Activated CD4-positive, alpha-beta T cell treated with anti-CD3 and anti-CD28 coated beads for 24 hours (primary cell): ENCODE measurements around the gene BIRC2.

ENCODE experiments used
- DNase-seq, 2 donors: peaks; one replicate each; pipeline ENCODE4 v3.0.0-alpha.2; 2020; ENCODE audit warnings: low read depth in 2 of 2

The BIRC2 gene

DNA sequence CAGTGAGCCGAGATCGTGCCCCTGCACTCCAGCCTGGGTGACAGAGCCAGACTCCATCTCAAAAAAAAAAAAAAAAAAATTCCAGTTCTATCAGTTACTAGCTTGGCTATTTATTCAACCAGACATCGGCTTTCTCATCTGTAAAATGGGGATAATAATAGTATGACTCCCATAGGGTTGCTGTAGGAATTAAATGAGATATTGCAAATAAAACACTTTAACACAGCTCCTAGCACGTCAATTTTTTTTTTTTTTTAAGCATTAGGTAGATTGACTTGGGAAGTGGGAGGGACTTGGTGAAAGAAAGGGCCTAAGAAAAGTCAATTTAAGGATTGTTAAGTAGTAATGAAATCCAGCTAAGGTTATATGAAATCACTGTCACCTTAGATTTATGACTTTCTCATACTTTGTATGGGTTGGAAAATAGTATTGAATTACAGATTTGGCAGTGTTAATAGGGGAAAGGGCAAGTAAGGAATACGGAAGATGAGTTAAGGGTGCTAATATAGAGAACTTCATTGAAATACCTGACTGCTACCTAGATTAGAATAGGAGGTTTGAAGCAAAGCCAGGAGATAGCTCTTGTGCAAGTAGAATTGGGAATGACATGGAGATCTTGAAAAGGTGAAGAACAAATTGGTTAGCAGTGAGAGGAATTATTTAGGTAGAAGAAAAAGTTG, 28.8 kb downstream of the BIRC2 start:
- DNase-seq = no peak

DNA sequence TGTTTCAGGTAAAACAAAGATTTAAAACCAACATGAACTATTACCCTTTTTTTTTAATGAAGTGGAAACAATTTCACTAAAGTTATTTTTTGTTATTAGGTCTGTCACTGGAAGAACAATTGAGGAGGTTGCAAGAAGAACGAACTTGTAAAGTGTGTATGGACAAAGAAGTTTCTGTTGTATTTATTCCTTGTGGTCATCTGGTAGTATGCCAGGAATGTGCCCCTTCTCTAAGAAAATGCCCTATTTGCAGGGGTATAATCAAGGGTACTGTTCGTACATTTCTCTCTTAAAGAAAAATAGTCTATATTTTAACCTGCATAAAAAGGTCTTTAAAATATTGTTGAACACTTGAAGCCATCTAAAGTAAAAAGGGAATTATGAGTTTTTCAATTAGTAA, 30.9 kb downstream of the BIRC2 start:
- DNase-seq = no peak

DNA sequence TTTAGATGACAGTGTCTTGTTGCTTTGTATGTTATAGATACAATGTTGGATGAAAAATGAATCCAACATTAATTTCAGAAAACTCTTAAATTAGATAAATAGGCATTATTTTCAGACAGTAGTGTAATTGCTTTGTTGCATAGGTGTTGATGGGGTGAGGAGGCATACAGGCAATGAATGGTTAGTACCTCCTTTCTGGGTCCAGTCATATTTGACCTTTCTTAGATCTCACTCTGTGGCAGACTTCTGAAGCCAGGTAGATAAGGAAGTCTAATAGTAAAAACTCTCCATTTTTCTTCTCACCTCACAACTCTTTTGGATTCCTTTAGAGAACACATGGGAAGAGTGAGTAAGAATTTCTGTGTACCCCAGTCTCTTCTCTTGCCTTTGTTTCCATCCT, 31.8 kb downstream of the BIRC2 start:
- no peak for DNase-seq

DNA sequence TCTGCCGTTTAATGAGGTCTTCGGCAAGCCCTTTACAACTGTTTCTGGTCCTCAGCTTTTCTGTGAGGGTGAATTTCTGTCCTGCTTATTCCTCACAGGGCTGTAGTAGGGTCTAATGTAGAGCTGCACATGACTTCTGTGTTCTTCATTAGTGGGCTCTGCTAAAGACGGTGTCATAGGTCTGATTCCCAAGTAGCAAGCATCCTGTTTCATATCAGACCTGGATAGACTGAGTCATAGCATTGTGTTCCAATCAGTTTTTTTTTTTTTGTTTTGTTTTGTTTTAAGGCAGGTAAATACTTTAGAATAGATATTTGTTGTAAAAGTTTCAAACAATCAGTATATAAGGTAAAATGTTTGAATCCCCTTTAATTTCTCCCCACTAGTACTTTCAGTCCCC, 35.4 kb downstream of the BIRC2 start:
- no peak for DNase-seq

DNA sequence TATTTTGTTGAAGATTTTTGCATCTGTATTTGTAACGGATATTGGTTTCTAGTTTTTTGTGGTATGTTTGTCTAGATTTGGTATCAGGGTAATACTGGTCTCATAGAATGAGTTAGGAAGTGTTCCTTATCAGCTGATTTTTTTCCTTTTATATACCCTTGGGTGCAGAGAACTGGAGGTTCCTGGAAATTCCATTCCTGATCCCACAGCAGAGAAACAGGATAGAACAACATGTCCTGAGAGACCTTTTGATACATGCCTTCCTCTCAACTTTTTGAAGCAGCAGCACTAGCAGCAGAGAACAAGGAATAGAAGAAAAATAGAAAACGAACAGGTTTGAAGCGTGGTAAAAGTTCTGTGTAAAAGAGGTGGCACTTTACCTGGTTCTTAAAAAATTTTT, 36.8 kb downstream of the BIRC2 start:
- DNase-seq = no peak

DNA sequence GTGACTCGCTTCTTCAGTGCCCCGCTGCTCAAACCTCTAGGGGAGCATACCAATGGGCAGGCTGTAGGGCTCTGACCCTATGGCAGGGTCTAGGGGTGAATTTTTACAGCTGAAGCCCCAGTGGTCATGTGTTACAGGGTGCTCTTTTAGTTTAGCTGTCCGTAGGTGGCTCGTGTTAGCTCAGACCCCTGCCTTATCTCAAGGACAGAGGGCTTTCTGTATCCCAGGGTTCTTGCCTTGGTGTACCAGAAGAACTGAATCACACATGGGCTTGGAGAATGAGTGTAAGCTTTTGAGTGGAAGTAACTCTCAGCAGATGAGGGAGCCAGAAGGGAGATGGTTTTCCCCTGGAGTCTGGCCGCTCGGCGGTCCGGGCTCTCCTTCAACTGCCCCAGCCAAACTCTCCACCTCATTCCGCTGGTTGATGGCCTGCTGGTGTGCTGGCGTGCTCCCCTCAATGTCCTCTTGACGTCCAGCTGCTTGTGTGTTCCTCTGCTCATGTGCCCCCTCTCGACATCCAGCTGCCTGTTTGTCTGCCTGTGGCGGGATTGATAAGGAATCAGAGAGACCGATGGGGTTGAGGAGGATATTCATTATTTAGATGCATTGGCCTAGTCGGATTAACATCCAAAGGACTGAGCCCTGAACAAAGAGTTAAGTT, 37.5 kb downstream of the BIRC2 start:
- DNase-seq = no peak

DNA sequence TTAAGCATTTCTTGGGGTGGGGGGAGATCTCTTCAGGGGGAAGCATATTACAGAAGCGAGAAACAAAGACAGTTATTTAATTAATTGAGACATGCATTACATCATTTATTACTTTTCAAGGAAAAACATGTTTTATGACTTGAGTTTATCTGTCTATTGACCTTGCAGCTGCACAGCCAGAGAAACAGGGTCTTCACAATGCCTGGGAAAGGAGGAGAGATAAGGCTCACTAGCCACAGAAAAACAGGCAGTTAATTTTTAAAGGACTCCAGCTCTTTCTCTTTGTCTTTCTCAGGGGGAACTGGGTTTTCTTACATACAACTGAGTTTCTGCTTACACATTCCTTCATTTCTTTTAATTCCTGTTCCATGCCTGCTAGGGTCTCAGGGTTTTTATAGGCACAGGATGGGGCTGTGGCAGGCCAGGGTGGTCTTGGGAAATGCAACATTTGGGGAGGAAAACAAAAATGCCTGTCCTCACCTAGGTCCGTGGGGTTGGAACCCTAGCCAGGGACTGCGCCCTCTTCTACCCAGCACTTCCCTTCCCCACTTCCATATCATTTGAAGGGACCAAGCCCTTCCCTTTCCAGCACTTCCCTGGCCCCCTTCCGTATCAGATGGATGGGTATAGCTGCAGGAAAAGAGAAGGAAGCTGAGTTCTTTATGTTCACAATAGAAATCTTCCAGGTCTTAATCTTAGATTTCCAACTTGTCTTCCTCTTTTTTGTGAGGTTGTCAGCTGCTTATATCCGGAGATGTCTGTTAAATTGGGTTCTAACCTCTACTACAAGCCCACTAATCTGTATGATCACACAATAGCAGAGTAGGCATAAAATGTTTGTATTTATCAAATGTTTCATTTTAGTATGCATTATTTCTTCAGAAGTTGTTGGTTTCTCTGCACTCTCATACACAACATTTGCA, 38.3 kb downstream of the BIRC2 start:
- no peak for DNase-seq

DNA sequence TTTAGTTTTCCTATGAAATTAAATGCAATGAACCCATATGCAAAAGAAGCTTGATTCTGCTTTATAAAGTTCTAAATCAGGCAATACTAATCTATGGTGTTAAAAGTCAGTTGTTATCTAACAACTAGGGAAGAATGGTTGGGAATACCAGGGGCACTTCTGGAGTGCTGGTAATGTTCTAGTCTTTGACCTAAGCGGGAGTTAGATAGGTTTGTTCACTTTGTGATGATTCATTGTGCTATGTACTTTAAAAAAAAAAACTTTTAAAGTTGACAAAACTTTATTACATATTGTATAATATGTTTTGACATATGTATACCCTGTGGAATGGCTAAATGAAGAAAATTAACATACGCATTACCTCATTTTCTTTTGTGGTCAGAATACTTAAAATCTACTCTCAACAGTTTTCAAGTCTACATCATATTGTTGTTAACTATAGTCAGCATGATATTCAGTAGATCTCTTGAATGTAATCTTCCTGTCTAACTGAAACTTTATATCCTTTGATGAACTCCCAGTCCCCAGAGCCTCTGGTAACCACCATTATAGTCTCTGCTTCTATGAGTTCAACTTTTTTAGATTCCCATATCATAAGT, 39.2 kb downstream of the BIRC2 start:
- no peak for DNase-seq

DNA sequence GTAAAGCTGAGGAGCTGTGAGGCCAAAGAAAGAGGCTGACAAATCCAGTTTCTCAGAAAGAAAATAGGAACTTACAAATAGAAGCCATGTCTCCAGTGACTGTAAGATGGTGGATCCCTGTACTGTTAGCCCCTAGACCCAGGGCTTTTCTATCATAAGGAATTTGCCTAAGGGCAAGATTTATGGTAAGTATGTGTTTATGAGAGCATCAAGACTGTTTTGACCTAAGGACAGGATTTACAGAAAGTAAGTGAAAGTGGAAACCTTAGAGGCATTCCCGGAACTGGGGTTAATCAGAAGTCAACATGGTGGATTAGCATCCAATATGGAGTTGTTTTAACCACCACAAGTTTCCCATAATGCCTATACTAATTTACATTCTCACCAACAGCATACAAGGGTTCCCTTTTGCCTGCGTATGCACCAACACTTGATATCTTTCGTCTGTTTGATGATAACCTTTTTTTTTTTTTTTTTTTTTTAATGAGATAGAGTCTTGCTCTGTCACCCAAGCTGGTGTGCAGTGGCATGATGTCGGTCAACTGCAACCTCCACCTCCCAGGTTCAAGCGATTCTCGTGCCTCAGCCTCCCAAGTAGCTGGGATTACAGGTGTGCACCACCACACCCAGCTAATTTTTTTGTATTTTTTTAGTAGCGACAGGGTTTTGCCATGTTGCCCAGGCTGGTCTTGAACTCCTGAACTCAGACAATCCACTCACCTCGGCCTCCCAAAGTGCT, 40.2 kb downstream of the BIRC2 start:
- no peak for DNase-seq

DNA sequence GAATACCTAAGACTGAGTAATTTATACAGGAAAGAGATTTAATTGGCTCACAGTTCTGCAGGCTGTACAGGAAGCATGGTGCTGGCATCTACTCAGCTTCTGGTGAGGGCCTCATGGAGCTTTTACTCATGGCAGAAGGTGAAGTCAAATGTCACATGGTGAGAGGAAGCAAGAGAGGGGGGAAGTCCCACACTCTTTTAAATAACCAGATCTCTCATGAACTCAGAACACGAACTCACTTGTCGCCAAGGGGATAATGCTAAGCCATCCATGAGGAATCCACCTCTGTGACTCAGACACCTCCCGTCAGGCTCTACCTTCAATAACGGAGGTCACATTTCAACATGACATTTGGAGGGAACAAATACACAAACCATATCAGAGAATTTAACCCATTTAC, 42.2 kb downstream of the BIRC2 start:
- no peak for DNase-seq

DNA sequence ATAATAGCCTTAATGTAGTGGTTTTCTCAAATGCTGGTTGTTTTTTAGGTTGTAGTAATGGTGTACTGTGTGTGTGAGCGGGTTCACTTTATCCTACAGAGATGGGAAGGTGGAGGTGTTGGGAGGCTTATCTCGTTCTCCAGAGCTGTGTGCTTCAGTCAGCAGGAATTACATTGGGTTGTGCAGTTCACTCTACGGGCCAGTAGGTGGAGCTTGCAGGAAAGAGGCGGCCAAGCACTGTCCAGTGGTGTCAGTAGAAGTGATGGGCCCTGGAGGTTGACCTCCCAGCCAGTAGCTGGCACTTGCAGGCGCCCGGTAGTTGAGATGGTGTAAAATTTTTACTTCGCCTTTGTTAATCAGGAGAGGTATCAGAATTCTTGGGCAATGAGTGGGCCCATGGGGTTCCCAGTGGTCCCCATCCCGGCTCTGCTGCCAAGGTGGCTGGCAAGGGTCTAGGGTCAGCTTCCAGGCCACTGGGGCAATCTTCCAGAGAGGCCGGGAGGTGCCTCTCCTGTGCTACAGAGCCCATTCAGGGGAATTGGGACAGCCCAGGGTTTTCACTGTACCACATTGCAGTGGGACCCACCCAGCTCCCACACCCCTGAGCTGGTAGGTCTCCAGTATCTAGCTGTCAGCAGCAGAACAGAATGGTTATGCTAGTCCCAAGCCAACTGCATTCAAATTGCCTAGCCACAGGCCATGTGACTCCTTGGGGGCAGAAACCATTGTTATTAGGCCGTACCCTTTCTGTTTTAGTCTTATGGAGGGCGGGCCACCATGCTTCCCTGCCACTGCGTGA, 43.9 kb downstream of the BIRC2 start:
- peak; percentile 19 to 34 for DNase-seq

DNA sequence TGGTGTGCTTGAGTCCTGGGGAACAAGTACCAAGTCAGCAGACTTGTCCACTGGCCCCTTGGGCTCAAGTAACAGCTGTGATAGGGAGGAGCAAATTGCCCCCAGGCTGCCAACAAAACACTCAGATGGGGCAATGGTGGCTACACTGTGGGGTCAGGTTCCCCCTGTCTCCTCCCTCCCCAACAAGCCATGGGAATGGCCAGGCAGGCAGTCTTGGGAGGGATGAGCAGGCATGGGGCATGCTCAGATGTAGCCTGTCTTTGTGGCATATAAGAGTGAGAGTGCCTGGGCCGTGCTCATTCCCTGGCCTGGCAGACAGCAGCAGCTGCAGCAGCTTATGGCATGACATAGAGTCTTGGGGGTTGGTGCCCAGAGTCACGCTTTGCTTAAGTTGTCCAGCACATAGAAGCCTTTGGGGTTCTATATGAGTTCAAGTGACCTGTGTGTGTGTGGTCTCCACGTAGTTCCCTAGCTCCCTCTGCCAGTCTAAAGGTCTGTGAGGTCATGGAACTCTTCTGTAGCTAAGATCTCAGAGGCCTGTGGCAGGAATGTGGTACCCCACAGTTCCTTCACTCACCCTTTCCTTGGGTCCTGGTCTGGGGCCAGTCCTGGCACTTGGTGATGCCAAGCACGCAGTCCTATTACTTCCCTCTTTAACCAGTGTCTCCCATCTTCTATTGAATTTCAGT, 44.7 kb downstream of the BIRC2 start:
- DNase-seq = no peak

DNA sequence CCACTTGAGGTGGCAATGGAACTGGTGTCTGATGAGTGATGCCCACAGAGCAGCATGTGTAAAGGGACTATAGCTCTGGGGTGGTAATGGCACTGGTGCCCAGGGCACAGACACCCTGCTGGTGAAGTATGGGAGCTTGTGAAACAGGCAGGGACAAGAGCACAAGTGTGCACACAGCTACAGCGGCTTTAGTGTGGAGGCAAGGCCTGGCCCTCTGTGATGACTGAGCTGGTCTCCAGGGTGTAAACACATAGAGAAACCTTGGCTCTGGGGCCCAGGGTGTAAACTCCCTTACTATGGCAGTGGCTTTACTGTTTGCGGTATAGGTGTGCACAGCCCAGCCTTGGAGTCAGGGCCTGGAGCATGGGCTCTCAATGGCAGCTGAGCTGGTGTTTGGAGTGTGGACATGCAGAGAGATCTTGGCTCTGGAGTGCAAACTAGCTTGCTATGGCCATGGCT, 46.3 kb downstream of the BIRC2 start:
- DNase-seq = no peak

DNA sequence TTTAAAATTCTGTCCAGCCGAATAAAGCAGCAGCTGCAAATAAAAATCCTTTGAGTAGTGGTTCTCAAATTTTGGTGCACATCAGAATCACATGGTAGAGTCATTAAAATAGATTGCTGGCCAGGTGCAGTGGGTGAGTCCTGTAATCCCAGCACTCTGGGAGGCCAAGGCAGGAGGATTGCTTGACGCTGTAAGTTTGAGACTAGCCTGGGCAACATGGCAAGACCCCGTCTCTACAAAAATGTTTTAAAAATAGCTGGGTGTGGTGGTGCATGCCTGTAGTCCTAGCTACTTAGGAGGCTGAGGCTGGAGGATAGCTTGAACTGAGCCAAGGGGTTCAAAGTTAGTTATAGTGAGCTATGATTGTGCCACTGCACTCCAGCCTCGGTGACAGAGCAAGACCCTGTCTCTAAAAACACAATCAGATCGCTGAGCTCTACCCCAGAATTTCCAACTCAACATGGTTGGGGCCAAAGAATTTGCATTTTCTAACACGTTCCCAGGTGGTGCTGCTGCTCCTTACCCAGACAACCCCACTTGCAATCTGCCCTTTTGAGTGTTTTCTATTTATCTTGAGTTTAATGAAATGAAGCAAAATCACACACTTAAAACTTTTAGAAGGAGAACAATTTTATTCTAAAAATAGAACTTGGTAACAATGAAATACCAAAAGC, 48.8 kb downstream of the BIRC2 start:
- no peak for DNase-seq

DNA sequence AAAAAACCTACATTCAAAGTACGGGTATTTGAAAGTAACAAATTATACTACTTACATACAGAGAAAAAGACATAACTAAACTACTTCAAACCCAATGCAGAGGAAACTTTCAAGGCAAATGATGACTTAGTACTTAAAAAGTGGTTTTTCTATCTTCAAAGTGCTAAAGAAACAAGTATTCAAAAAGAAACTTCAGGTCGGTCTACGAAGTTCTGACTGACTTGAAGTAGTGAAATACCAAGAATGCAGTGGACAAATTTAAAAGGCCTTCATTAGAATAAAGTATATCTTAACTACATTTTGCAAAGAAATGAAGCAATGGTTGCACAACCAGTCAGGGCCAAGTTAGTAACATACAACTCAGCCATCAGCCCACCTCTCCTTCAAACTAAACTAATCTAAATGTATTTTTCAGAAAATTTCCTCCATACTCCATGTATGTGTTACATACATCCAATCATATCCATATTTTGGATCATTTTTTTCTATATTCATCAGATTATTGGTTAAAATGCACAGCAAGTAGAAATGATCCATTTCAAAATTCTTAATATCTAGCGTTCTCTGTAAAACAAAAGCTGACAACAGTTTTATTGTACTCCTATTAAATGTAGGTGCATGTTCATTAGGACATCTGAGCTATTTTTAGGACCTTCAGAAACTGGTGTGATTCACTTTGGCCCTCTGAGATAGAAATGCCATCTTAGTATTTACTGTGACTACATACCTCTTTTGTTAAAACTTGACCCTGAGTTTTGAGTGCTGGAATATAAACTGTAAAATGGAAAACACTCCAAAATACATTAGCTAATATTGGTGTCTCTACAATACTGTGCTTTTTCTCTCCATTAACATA, 49.9 kb downstream of the BIRC2 start:
- no peak for DNase-seq

DNA sequence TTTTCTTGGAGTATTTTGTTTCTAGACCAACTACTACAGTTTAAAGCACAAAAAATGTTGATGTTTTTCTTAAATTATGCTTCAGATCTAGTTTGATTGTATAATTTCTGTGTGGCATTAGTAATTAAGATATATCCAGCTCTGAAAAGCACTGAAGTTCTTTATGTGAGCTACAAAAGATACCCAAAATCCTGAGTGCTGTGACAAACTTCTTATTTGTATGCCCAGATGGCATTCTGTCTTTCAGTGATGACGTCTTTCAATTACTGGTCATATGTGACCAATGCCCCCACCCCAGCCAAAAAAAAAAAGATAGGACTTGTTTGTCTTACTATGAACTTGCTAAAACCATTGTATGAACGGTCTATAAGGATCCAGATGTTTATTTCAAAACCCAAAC, 51.3 kb downstream of the BIRC2 start:
- no peak for DNase-seq

DNA sequence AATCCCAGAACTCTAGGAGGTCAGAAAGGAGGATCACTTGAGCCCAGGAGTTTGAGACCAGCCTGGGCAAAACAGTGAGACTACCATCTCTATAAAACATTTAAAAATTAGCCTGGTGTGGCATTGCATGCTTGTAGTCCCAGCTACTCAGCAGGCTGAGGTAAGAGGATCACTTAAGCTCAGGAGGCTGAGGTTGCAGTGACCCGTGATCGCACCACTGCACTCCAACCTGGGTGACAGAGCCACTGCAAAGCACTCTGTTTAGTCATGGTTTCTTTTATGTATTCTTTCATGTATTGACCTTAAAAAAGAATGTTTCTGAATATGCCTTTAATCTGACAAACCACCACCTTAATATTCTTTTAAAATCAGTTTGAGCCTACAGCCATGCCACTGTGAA, 52.2 kb downstream of the BIRC2 start:
- DNase-seq = no peak

DNA sequence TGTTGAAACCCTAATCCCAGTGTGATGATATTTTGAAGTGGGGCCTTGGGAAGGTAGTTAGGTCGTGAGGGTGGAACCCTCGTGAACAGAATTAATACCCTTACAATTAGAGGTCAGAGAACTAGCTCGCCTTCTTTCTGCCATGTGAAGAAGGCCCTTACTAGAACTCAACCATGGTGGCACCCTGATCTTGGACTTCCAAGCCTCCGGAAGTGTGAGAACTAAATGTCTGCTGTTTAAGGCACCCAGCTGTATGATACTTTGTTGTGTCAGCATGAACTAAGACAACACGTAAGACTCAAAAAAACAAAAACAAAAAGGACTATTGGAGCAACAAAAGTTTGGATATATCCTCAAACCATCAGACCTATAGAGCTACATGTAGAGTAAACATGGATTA, 53.6 kb downstream of the BIRC2 start:
- DNase-seq = no peak

DNA sequence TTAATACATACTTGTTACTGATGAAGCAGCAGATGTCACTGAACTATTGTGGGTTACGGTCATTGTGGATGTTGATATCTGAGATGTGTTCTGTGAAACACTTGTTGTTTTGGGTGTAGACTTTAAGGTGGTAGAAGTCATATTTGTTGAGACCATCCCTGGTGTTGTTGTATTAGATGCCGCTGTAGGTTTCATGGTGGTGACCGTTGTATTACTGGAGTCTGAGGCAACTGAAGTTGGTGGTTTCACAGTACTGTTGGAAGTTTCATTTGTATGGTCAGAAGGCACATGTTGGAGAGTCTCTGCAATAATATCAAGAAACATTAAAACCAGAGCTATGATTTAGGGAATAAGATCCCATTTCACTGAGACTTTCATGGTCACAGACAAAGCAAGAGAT, 54.9 kb downstream of the BIRC2 start:
- no peak for DNase-seq
